ENCODE data around the gene APOL4. TPM values are rescaled to one million over a fixed set of nuclear protein-coding genes. Genes with fewer than 3 reads are reported as not detected.

Gene APOL4
- total RNA-seq, 1 experiment from 2014 or later: 0.31 TPM

DNA sequence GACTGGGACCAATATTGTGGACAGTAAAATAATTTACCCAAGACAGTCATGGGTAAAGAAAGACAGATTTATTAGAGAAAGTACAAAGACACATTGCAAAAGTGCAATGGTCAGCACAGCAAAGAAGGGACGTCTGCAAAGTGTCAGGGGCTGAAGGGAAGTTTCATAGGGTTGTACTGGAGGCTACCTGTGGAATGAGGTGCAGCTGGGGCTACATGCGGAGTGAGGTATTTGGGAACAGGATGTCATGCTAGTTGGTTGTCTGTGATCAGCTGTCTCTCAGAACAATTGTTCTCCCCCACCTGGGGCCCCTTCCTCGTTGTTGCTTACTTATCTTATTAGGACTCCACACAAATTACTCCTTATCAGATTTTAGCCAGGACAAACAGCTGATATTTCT is 29.7 kb downstream of the APOL4 start:
- no peak for DNase-seq (ENCODE audit: low spot score)

DNA sequence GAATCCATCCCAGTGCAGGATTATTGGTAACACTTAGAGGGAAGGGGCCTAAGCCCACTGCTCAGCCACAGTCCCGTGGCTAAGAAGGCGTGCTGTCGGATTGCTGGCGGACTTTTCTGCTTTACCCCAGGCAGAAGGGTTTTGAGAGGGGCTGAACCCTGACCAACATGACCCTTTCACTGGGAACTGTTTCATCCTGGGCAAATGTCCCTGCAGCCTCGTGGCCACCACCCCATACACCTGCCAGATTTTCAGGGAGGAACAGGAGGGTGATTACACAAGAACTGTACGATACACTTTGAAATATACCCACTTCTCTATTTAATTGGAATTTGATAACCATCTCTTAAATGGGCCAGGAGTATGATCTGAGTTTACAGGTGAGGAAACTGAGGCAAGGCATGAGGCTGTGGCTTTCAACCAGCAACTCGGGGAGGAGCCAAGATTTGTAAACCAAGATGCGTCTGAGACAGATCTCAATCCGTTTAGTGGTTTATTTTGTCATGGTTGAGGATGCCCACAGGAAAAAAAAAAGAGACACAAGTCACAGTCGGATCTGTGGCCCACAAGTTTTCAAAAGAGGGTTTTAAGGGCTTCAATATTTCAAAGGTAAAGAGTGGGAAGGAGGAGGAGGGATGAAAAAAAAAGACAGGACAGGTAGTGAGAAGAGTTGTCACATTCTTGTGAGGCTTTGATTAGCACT is 34.9 kb downstream of the APOL4 start:
- Mint-ChIP-seq H3K9me3 (peaks cover 15% of the 10 kb centered on the region), H3K4me3 (no peak overlapping the region), H3K36me3 (peaks cover 6% of the 10 kb centered on the region), H3K4me1 (peaks cover 23% of the 10 kb centered on the region), H3K27me3 (ENCODE audit: low read depth) (no peaks in the 10 kb centered on the region), H3K27ac (no peak overlapping the region)
- DNase-seq (ENCODE audit: low spot score) (no peak), ATAC-seq (no peak)
- ChIA-PET CTCF (interaction anchor here (1.0 to 1.3 kb wide), 2 partner anchors 14 to 22 kb away, joined by 5 to 7 read pairs; no protein-coding TSS in a partner anchor), POLR2A (no interaction called here)
- TF ChIP-seq ZNF416 (CRISPR knock-in tag; IDR thresholded peaks at IDR 0.05): no peak

More for the DNA sequence above, 29.7 kb downstream of the APOL4 start:
- peak; percentile 87 for ATAC-seq
- ChIA-PET POLR2A (no interaction called here), CTCF (interaction anchor here (1.1 to 1.7 kb wide), 5 partner anchors 8 to 106 kb away, joined by 3 to 6 read pairs (median 4); no protein-coding TSS in a partner anchor)
- Mint-ChIP-seq H3K27ac (peak overlapping the region; percentile 22; the same call in 1 of the 2 replicates), H3K4me3 (no peak overlapping the region), H3K27me3 (ENCODE audit: low read depth) (no peaks in the 10 kb centered on the region), H3K4me1 (peaks cover 15% of the 10 kb centered on the region), H3K36me3 (peaks cover 6% of the 10 kb centered on the region), H3K9me3 (peaks cover 18% of the 10 kb centered on the region)
- TF ChIP-seq, protein P1, sequence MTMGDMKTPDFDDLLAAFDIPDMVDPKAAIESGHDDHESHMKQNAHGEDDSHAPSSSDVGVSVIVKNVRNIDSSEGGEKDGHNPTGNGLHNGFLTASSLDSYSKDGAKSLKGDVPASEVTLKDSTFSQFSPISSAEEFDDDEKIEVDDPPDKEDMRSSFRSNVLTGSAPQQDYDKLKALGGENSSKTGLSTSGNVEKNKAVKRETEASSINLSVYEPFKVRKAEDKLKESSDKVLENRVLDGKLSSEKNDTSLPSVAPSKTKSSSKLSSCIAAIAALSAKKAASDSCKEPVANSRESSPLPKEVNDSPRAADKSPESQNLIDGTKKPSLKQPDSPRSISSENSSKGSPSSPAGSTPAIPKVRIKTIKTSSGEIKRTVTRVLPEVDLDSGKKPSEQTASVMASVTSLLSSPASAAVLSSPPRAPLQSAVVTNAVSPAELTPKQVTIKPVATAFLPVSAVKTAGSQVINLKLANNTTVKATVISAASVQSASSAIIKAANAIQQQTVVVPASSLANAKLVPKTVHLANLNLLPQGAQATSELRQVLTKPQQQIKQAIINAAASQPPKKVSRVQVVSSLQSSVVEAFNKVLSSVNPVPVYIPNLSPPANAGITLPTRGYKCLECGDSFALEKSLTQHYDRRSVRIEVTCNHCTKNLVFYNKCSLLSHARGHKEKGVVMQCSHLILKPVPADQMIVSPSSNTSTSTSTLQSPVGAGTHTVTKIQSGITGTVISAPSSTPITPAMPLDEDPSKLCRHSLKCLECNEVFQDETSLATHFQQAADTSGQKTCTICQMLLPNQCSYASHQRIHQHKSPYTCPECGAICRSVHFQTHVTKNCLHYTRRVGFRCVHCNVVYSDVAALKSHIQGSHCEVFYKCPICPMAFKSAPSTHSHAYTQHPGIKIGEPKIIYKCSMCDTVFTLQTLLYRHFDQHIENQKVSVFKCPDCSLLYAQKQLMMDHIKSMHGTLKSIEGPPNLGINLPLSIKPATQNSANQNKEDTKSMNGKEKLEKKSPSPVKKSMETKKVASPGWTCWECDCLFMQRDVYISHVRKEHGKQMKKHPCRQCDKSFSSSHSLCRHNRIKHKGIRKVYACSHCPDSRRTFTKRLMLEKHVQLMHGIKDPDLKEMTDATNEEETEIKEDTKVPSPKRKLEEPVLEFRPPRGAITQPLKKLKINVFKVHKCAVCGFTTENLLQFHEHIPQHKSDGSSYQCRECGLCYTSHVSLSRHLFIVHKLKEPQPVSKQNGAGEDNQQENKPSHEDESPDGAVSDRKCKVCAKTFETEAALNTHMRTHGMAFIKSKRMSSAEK (CRISPR knock-in tag; IDR thresholded peaks at IDR 0.05; ENCODE audit: borderline replicate concordance): no peak
- TF ChIP-seq ESRRA (CRISPR knock-in tag; IDR thresholded peaks at IDR 0.05; ENCODE audit: borderline replicate concordance) (no peak), ATF1 (CRISPR knock-in tag; IDR thresholded peaks at IDR 0.05) (no peak), MXD4 (CRISPR knock-in tag; IDR thresholded peaks at IDR 0.05; ENCODE audit: borderline replicate concordance) (no peak), ZBTB21 (CRISPR knock-in tag; IDR thresholded peaks at IDR 0.05; ENCODE audit: borderline replicate concordance) (no peak), CREB1 (CRISPR knock-in tag; IDR thresholded peaks at IDR 0.05) (no peak), SP1 (CRISPR knock-in tag; conservative IDR thresholded peaks at IDR 0.05) (no peak), GTF2I (CRISPR knock-in tag; conservative IDR thresholded peaks at IDR 0.05) (no peak), OVOL2 (CRISPR knock-in tag; IDR thresholded peaks at IDR 0.05; ENCODE audit: borderline replicate concordance) (no peak)
- TF ChIP-seq, protein P2, sequence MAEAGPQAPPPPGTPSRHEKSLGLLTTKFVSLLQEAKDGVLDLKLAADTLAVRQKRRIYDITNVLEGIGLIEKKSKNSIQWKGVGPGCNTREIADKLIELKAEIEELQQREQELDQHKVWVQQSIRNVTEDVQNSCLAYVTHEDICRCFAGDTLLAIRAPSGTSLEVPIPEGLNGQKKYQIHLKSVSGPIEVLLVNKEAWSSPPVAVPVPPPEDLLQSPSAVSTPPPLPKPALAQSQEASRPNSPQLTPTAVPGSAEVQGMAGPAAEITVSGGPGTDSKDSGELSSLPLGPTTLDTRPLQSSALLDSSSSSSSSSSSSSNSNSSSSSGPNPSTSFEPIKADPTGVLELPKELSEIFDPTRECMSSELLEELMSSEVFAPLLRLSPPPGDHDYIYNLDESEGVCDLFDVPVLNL (CRISPR knock-in tag; IDR thresholded peaks at IDR 0.05; ENCODE audit: borderline replicate concordance, low read depth): no peak
- TF ChIP-seq, protein P3, sequence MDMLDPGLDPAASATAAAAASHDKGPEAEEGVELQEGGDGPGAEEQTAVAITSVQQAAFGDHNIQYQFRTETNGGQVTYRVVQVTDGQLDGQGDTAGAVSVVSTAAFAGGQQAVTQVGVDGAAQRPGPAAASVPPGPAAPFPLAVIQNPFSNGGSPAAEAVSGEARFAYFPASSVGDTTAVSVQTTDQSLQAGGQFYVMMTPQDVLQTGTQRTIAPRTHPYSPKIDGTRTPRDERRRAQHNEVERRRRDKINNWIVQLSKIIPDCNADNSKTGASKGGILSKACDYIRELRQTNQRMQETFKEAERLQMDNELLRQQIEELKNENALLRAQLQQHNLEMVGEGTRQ (CRISPR knock-in tag; IDR thresholded peaks at IDR 0.05): no peak
- TF ChIP-seq, protein P4, sequence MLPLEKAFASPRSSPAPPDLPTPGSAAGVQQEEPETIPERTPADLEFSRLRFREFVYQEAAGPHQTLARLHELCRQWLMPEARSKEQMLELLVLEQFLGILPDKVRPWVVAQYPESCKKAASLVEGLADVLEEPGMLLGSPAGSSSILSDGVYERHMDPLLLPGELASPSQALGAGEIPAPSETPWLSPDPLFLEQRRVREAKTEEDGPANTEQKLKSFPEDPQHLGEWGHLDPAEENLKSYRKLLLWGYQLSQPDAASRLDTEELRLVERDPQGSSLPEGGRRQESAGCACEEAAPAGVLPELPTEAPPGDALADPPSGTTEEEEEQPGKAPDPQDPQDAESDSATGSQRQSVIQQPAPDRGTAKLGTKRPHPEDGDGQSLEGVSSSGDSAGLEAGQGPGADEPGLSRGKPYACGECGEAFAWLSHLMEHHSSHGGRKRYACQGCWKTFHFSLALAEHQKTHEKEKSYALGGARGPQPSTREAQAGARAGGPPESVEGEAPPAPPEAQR (CRISPR knock-in tag; IDR thresholded peaks at IDR 0.05): no peak

DNA sequence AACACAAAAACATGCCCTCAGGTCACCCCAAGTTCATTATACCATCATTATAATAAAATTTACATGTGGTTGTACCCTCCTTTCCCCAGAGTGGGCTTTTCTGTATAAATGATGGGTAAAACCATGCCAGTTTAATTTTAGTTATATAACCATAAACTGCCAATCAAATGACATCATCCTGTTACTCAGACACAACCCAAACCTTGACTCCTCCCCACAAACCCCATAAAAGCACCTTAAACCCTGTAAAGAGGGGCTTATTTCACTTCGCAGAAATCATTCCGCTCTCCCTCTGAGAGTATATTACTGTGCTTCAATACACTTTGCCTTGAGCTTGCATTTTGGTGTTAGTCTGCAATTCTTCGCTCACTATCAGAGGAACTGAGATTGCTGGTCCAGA is 35.5 kb downstream of the APOL4 start:
- CTCF ChIA-PET: interaction anchor here (1.0 to 1.3 kb wide), 2 partner anchors 14 to 21 kb away, joined by 5 to 7 read pairs; no protein-coding TSS in a partner anchor
- Mint-ChIP-seq H3K27me3 (ENCODE audit: low read depth) (no peaks in the 10 kb centered on the region), H3K27ac (no peak overlapping the region), H3K9me3 (peaks cover 21% of the 10 kb centered on the region), H3K4me1 (peaks cover 23% of the 10 kb centered on the region), H3K4me3 (no peak overlapping the region), H3K36me3 (peaks cover 6% of the 10 kb centered on the region)
- ATAC-seq (no peak), DNase-seq (ENCODE audit: low spot score) (no peak)
- POLR2A ChIA-PET: no interaction called here
- TF ChIP-seq, protein P5, sequence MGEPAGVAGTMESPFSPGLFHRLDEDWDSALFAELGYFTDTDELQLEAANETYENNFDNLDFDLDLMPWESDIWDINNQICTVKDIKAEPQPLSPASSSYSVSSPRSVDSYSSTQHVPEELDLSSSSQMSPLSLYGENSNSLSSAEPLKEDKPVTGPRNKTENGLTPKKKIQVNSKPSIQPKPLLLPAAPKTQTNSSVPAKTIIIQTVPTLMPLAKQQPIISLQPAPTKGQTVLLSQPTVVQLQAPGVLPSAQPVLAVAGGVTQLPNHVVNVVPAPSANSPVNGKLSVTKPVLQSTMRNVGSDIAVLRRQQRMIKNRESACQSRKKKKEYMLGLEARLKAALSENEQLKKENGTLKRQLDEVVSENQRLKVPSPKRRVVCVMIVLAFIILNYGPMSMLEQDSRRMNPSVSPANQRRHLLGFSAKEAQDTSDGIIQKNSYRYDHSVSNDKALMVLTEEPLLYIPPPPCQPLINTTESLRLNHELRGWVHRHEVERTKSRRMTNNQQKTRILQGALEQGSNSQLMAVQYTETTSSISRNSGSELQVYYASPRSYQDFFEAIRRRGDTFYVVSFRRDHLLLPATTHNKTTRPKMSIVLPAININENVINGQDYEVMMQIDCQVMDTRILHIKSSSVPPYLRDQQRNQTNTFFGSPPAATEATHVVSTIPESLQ (CRISPR knock-in tag; IDR thresholded peaks at IDR 0.05): no peak
- no peak for TF ChIP-seq ZNF138 (CRISPR knock-in tag; conservative IDR thresholded peaks at IDR 0.05)
- TF ChIP-seq, protein P6, sequence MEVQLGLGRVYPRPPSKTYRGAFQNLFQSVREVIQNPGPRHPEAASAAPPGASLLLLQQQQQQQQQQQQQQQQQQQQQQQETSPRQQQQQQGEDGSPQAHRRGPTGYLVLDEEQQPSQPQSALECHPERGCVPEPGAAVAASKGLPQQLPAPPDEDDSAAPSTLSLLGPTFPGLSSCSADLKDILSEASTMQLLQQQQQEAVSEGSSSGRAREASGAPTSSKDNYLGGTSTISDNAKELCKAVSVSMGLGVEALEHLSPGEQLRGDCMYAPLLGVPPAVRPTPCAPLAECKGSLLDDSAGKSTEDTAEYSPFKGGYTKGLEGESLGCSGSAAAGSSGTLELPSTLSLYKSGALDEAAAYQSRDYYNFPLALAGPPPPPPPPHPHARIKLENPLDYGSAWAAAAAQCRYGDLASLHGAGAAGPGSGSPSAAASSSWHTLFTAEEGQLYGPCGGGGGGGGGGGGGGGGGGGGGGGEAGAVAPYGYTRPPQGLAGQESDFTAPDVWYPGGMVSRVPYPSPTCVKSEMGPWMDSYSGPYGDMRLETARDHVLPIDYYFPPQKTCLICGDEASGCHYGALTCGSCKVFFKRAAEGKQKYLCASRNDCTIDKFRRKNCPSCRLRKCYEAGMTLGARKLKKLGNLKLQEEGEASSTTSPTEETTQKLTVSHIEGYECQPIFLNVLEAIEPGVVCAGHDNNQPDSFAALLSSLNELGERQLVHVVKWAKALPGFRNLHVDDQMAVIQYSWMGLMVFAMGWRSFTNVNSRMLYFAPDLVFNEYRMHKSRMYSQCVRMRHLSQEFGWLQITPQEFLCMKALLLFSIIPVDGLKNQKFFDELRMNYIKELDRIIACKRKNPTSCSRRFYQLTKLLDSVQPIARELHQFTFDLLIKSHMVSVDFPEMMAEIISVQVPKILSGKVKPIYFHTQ (CRISPR knock-in tag; IDR thresholded peaks at IDR 0.05): no peak
- TF ChIP-seq, protein P7, sequence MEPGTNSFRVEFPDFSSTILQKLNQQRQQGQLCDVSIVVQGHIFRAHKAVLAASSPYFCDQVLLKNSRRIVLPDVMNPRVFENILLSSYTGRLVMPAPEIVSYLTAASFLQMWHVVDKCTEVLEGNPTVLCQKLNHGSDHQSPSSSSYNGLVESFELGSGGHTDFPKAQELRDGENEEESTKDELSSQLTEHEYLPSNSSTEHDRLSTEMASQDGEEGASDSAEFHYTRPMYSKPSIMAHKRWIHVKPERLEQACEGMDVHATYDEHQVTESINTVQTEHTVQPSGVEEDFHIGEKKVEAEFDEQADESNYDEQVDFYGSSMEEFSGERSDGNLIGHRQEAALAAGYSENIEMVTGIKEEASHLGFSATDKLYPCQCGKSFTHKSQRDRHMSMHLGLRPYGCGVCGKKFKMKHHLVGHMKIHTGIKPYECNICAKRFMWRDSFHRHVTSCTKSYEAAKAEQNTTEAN (CRISPR knock-in tag; IDR thresholded peaks at IDR 0.05): no peak

Data from WTC11 (cell line).